A673 (cell line): Measurements from ENCODE around the gene TUBB.
"Not testable (repeated sequence)": the region's sequence is repeated elsewhere in the genome, so short reads cannot be mapped to it uniquely, and the experiment has no call there.

Source experiments
- EZH2 ChIP-seq: fragments of 200-600 bp; sonication (generic); IDR thresholded peaks from 2 replicates; pipeline ENCODE4 v1.6.1; 2017; ENCODE audit warnings: borderline replicate concordance, low read depth, mild to moderate bottlenecking, mixed read lengths, antibody characterized with exemption, low read length; ENCODE audit not compliant: poor library complexity, severe bottlenecking
- TF ChIP-seq, protein P1 (sequence below): fragments of 300-800, 200-600 bp; sonication (generic); conservative IDR thresholded peaks from 2 replicates; pipeline ENCODE4 v1.5.1; 2017; ENCODE audit warnings: low read depth, mild to moderate bottlenecking, antibody characterized with exemption, low read length, moderate library complexity, mixed read lengths

- TF ChIP-seq, protein P1, sequence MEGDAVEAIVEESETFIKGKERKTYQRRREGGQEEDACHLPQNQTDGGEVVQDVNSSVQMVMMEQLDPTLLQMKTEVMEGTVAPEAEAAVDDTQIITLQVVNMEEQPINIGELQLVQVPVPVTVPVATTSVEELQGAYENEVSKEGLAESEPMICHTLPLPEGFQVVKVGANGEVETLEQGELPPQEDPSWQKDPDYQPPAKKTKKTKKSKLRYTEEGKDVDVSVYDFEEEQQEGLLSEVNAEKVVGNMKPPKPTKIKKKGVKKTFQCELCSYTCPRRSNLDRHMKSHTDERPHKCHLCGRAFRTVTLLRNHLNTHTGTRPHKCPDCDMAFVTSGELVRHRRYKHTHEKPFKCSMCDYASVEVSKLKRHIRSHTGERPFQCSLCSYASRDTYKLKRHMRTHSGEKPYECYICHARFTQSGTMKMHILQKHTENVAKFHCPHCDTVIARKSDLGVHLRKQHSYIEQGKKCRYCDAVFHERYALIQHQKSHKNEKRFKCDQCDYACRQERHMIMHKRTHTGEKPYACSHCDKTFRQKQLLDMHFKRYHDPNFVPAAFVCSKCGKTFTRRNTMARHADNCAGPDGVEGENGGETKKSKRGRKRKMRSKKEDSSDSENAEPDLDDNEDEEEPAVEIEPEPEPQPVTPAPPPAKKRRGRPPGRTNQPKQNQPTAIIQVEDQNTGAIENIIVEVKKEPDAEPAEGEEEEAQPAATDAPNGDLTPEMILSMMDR, result not testable (repeated sequence)
- not testable (repeated sequence) for TF ChIP-seq EZH2
Observed at GRCh38 chr6:30722025-30722279, 1.8 kb downstream of the TUBB start.
